Keratinocyte (primary cell): ENCODE results near the gene TMEM200A. TPM values are rescaled to one million over a fixed set of nuclear protein-coding genes. Genes with fewer than 3 reads are reported as not detected.

Experiments
- DNase-seq: peaks from one replicate; pipeline ENCODE4 v3.0.0-alpha.2; 2011; ENCODE audit warnings: low read depth, missing footprints, low spot score
- FAIRE-seq: peaks from 2 replicates; lab custom pipeline; 2011; peaks lifted over from hg19 to GRCh38; lab: Jason Lieb, UNC
- H2AFZ ChIP-seq: 2 replicates; pipeline ENCODE4 v1.6.0; 2012; ENCODE audit warnings: low read length, control low read depth, inconsistent platforms; ENCODE audit not compliant: control insufficient read depth
- H3K27ac ChIP-seq: 2 replicates; pipeline ENCODE4 v1.5.1; 2011; ENCODE audit warnings: low read length; ENCODE audit not compliant: control insufficient read depth, insufficient read depth
- H3K27me3 ChIP-seq: 3 replicates; pipeline ENCODE4 v1.6.0; 2011; ENCODE audit warnings: low read length; ENCODE audit not compliant: control insufficient read depth, insufficient read depth; ENCODE audit errors: extremely low read depth
- H3K36me3 ChIP-seq, 2 experiments: 2 replicates in 1 of 2; 3 replicates in 1 of 2; pipeline ENCODE4 v1.5.1; 2011; ENCODE audit warnings: low read length in 2 of 2, mild to moderate bottlenecking in 1 of 2; ENCODE audit not compliant: control insufficient read depth in 2 of 2, insufficient read depth in 2 of 2; ENCODE audit errors: extremely low read depth in 1 of 2
- H3K4me1 ChIP-seq: 3 replicates; pipeline ENCODE4 v1.5.1; 2011; ENCODE audit warnings: low read length; ENCODE audit not compliant: control insufficient read depth, insufficient read depth; ENCODE audit errors: extremely low read depth
- H3K4me2 ChIP-seq: 3 replicates; pipeline ENCODE4 v1.6.0; 2011; ENCODE audit warnings: low read depth, low read length; ENCODE audit not compliant: control insufficient read depth, insufficient read depth; ENCODE audit errors: extremely low read depth
- H3K4me3 ChIP-seq, 3 experiments: fragments of 200-600 bp in 1 of 3; sonication (generic) in 1 of 3; 2 replicates in 2 of 3; 3 replicates in 1 of 3; pipeline ENCODE4 v1.5.1; 2011 to 2016; ENCODE audit warnings: low read length in 3 of 3, mild to moderate bottlenecking in 3 of 3, control low read depth in 2 of 3, inconsistent platforms in 1 of 3, low read depth in 1 of 3, mixed read lengths in 1 of 3, mixed run types in 1 of 3, moderate library complexity in 1 of 3; ENCODE audit not compliant: control insufficient read depth in 2 of 3, insufficient read depth in 2 of 3; ENCODE audit errors: extremely low read depth in 1 of 3
- H3K79me2 ChIP-seq: 2 replicates; pipeline ENCODE4 v1.6.0; 2012; ENCODE audit warnings: low read length; ENCODE audit not compliant: control insufficient read depth, insufficient read depth
- H3K9ac ChIP-seq: 3 replicates; pipeline ENCODE4 v1.6.0; 2011; ENCODE audit warnings: low read length; ENCODE audit not compliant: control insufficient read depth, insufficient read depth; ENCODE audit errors: extremely low read depth
- H3K9me1 ChIP-seq: 3 replicates; pipeline ENCODE4 v1.6.0; 2011; ENCODE audit warnings: low read length; ENCODE audit not compliant: control insufficient read depth, insufficient read depth; ENCODE audit errors: extremely low read depth
- H3K9me3 ChIP-seq: 2 replicates; pipeline ENCODE4 v1.5.1; 2012; ENCODE audit warnings: low read depth, low read length; ENCODE audit not compliant: control insufficient read depth
- H4K20me1 ChIP-seq: 3 replicates; pipeline ENCODE4 v1.6.0; 2011; ENCODE audit warnings: low read length; ENCODE audit not compliant: control insufficient read depth, insufficient read depth; ENCODE audit errors: extremely low read depth
- CTCF ChIP-seq, 3 experiments: IDR thresholded peaks in 1 of 3; conservative IDR thresholded peaks in 1 of 3; optimal IDR thresholded peaks in 1 of 3; 2 replicates in 2 of 3; 3 replicates in 1 of 3; pipeline versions ENCODE3 to v1.5.1; 2011; ENCODE audit warnings: low read length in 3 of 3, mild to moderate bottlenecking in 3 of 3, moderate library complexity in 2 of 3, control low read depth in 1 of 3, inconsistent platforms in 1 of 3; ENCODE audit not compliant: insufficient read depth in 2 of 3; ENCODE audit errors: extremely low read depth in 1 of 3
- EZH2 ChIP-seq: IDR thresholded peaks from one replicate; pipeline ENCODE4 v1.6.1; 2012; ENCODE audit warnings: inconsistent platforms, mild to moderate bottlenecking, low read length, moderate library complexity
- dilution Hi-C: fragments of 300-500 bp; cut with MboI; formaldehyde crosslinking; loops from one replicate; pipeline ENCODE4 v1.7.0; 2020; ENCODE audit warnings: low sequenced_read_pairs; ENCODE audit not compliant: extremely low pct_ligation_motif_present
- polyA plus RNA-seq, 5 experiments: library from polyadenylated mRNA; depleted of rRNA in 3 of 5; stranded (reverse) in 3 of 5; stranded (forward) in 1 of 5; unstranded in 1 of 5; fragments of >200 nt; gene quantifications; 1 replicate in 1 of 5; 2 replicates in 3 of 5; 3 replicates in 1 of 5; pipeline versions ENCODE4 v1.2.1 to v1.2.3, GENCODE V29; 2011 to 2012; ENCODE audit warnings: missing spikeins in 2 of 5, low read depth in 1 of 5, low replicate concordance in 1 of 5

TMEM200A gene
- polyA plus RNA-seq, 1 donor (not counting 4 experiments of a cell fraction or from before 2014, with no cell fraction given) = 80.4 TPM

GRCh38 chr6:130424710-130425109 lies 58.9 kb downstream of the TMEM200A start:
- Histone ChIP-seq H3K27ac (no peak overlapping the region), H3K4me2 (no peak overlapping the region), H3K79me2 (peaks cover 78% of the 10 kb centered on the region)

DNA sequence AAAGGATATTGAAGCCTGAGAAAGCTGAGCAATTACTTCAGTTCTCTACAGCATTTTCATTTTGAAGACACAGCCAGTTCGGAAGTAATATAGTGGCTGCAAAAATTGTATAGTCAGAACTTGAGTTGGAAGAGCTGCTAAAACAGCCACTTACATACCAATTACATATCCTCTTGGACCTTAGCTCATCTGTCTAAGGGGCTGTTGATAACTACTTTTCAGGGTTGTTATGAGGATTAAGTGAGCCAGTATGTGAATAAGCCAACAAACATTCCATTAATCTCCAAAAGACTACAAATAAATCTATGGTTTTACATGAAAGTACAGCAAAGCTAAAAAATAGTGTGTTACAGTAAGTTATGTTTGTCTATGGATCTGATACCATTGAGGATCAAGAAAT lies 59.7 kb downstream of the TMEM200A start:
- no peak for TF ChIP-seq CTCF (optimal IDR thresholded peaks at IDR 0.05 in 1 of 3, IDR thresholded peaks at IDR 0.05 in 1 of 3, conservative IDR thresholded peaks at IDR 0.05 in 1 of 3; ENCODE audit: extremely low read depth in 1 of 3, insufficient read depth in 2 of 3, low read length in 3 of 3)
- H3K4me2 ChIP-seq = no peak overlapping the region
- no peak for DNase-seq
- peaks cover 18% of the 10 kb centered on the region for H3K4me1 ChIP-seq
- H3K4me3 ChIP-seq = no peak overlapping the region
- H3K9me1 ChIP-seq = no peaks in the 10 kb centered on the region
- H3K27ac ChIP-seq = no peak overlapping the region
- no peak for FAIRE-seq
- no peaks in the 10 kb centered on the region for H3K27me3 ChIP-seq
- no peaks in the 10 kb centered on the region for H3K9me3 ChIP-seq
- H2AFZ ChIP-seq = no peak overlapping the region
- peaks cover 79% of the 10 kb centered on the region for H3K79me2 ChIP-seq
- peaks cover 0 to 7% of the 10 kb centered on the region in 2 experiments for H3K36me3 ChIP-seq
- H4K20me1 ChIP-seq = no peaks in the 10 kb centered on the region
- dilution Hi-C loops = no loop called here
- no peak overlapping the region for H3K9ac ChIP-seq

More at GRCh38 chr6:130424710-130425109, 58.9 kb downstream of the TMEM200A start:
- dilution Hi-C loops = no loop called here
- H3K4me1 ChIP-seq = peaks cover 22% of the 10 kb centered on the region
- no peak for DNase-seq
- H3K4me3 ChIP-seq = no peak overlapping the region
- FAIRE-seq = peak; percentile 74
- H2AFZ ChIP-seq = no peak overlapping the region
- peaks cover 0 to 7% of the 10 kb centered on the region in 2 experiments for H3K36me3 ChIP-seq
- no peak overlapping the region for H3K9ac ChIP-seq
- H3K9me3 ChIP-seq = no peaks in the 10 kb centered on the region
- H3K27me3 ChIP-seq = no peaks in the 10 kb centered on the region
- no peak for TF ChIP-seq CTCF (optimal IDR thresholded peaks at IDR 0.05 in 1 of 3, IDR thresholded peaks at IDR 0.05 in 1 of 3, conservative IDR thresholded peaks at IDR 0.05 in 1 of 3; ENCODE audit: extremely low read depth in 1 of 3, insufficient read depth in 2 of 3, low read length in 3 of 3)
- no peak for TF ChIP-seq EZH2
- no peaks in the 10 kb centered on the region for H3K9me1 ChIP-seq
- no peaks in the 10 kb centered on the region for H4K20me1 ChIP-seq
